IPS-20b (cell line): ENCODE data around the gene KCTD4.

ENCODE experiments used
- H3K27ac ChIP-seq: one replicate; pipeline ENCODE4 v1.5.1; 2013; ENCODE audit warnings: low read length
- H3K27me3 ChIP-seq: 2 replicates; pipeline ENCODE4 v1.6.1; 2013; ENCODE audit warnings: mild to moderate bottlenecking, low read length, inconsistent platforms; ENCODE audit not compliant: insufficient read depth
- H3K36me3 ChIP-seq: 2 replicates; pipeline ENCODE4 v1.6.1; 2013; ENCODE audit warnings: low read depth, mild to moderate bottlenecking, inconsistent platforms, low read length, moderate library complexity; ENCODE audit not compliant: insufficient read depth
- H3K4me1 ChIP-seq: 2 replicates; pipeline ENCODE4 v1.6.1; 2013; ENCODE audit warnings: mild to moderate bottlenecking, control low read depth, inconsistent platforms, low read length, moderate library complexity; ENCODE audit not compliant: insufficient read depth
- H3K4me3 ChIP-seq: 2 replicates; pipeline ENCODE4 v1.5.1; 2013; ENCODE audit warnings: mild to moderate bottlenecking, low read length, inconsistent platforms
- H3K9ac ChIP-seq: 2 replicates; pipeline ENCODE4 v1.6.1; 2013; ENCODE audit warnings: low read depth, mild to moderate bottlenecking, inconsistent platforms, low read length, moderate library complexity
- H3K9me3 ChIP-seq: 2 replicates; pipeline ENCODE4 v1.6.1; 2013; ENCODE audit warnings: mild to moderate bottlenecking, low read depth, low read length, inconsistent platforms; ENCODE audit not compliant: insufficient read depth

Gene KCTD4

DNA sequence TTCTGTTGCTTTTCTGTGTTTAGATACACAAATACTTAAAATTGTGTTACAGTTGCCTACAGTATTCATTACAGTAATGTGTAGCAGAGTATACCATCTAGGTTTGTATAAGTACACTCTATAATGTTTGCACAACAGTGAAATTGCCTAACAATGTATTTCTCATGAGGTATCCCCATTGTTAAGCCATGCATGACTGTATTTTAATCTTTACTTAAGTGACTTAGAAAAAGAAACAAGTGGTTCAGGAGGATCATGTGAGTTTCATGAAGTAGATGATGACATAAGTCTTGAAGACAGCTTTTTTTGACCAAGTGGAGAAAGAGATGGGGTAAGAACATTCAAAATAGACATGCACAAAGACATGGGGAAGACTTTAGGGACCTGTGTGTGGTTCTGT, 8.4 kb upstream of the KCTD4 start:
- no peak overlapping the region for H3K4me3 ChIP-seq
- no peaks in the 10 kb centered on the region for H3K9me3 ChIP-seq
- no peak overlapping the region for H3K27ac ChIP-seq
- H3K36me3 ChIP-seq: peaks cover 23% of the 10 kb centered on the region; the same call in 1 of the 2 replicates
- no peaks in the 10 kb centered on the region for H3K4me1 ChIP-seq
- H3K9ac ChIP-seq: no peak overlapping the region
- no peaks in the 10 kb centered on the region for H3K27me3 ChIP-seq

DNA sequence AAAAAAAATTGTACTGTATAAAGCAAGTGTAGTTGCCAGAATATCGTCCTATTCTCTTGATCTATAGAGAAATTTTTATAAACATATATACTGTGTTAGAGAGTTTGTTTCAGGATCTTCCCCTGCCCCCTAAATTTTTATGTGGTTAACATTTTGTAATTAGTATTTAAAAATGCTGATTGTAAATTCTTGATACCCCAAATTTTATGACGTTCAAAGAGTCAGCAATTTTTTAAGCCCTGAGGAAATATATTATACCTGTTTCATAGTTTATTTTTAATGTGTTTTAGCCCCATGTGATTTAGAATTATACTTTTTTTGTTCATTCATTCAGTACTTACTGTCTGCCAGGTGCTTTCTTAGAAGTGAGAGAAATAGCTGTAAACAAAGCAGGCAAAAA, 7.3 kb upstream of the KCTD4 start:
- H3K27ac ChIP-seq: no peak overlapping the region
- no peaks in the 10 kb centered on the region for H3K4me1 ChIP-seq
- no peak overlapping the region for H3K9ac ChIP-seq
- no peaks in the 10 kb centered on the region for H3K9me3 ChIP-seq
- no peak overlapping the region for H3K4me3 ChIP-seq
- peaks cover 23% of the 10 kb centered on the region; the same call in 1 of the 2 replicates for H3K36me3 ChIP-seq
- H3K27me3 ChIP-seq: no peaks in the 10 kb centered on the region

DNA sequence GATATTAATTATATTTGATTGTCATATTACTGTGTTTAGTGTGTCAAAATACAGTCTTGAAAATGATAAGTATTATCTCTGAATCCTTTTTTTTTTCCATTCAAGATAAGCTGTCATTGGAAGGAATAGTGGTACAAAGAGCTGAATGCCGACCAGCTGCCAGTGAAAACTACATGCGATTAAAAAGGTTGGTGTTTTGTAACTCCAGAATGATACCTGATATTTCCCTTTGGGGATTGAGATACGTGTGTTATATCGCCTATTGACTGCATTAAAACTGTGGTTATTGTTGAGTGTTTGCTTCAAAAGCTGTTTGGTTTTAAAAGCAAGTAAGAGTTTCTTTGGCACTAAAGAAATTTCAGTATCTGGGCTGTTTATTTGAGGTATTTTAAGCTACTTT, 6.5 kb upstream of the KCTD4 start:
- Histone ChIP-seq H3K4me3 (no peak overlapping the region), H3K27me3 (no peaks in the 10 kb centered on the region), H3K27ac (no peak overlapping the region), H3K9me3 (no peaks in the 10 kb centered on the region), H3K36me3 (peaks cover 23% of the 10 kb centered on the region; the same call in 1 of the 2 replicates), H3K4me1 (no peaks in the 10 kb centered on the region), H3K9ac (no peak overlapping the region)

DNA sequence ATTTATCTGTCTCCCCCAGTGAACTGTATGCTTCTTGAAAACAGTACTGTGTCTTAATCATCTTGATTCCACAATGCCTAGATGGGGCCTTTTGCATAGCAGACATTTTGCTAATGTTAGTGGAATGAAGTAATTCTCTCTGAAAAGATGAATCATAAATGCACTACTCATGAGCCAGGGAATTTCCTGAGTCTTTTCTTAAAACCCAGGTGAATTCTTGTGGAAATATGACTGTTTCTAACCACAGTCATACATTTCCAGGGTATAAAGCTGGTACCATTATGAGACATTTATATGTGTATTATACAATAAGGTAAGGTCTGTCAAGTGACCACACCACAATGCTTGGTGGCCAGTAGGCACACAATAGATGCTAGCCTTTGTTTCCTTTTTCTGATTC, 5.5 kb upstream of the KCTD4 start:
- H3K9me3 ChIP-seq: no peaks in the 10 kb centered on the region
- no peak overlapping the region for H3K9ac ChIP-seq
- H3K27me3 ChIP-seq: no peaks in the 10 kb centered on the region
- H3K4me1 ChIP-seq: no peaks in the 10 kb centered on the region
- no peak overlapping the region for H3K27ac ChIP-seq
- H3K36me3 ChIP-seq: peaks cover 23% of the 10 kb centered on the region; the same call in 1 of the 2 replicates
- no peak overlapping the region for H3K4me3 ChIP-seq

DNA sequence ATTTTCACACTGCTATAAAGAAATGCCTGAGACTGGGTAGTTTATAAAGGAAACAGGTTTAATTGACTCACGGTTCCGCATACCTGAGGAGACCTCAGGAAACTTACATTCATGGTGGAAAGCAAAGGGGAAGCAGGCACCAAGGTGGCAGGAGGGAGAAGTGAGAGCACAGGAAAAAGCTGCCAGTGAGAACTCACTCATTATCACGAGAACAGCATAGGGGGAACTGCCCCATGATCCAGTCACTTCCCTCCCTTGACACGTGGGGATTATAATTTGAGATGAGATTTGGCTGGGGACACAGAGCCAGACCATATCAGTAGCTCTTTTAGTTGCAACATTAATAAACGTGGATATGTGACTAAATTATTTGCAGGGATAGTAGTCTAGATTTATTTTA, 4.3 kb upstream of the KCTD4 start:
- Histone ChIP-seq H3K36me3 (peaks cover 23% of the 10 kb centered on the region; the same call in 1 of the 2 replicates), H3K9me3 (no peaks in the 10 kb centered on the region), H3K27ac (no peak overlapping the region), H3K27me3 (no peaks in the 10 kb centered on the region), H3K9ac (no peak overlapping the region), H3K4me1 (peaks cover 6% of the 10 kb centered on the region), H3K4me3 (no peak overlapping the region)

DNA sequence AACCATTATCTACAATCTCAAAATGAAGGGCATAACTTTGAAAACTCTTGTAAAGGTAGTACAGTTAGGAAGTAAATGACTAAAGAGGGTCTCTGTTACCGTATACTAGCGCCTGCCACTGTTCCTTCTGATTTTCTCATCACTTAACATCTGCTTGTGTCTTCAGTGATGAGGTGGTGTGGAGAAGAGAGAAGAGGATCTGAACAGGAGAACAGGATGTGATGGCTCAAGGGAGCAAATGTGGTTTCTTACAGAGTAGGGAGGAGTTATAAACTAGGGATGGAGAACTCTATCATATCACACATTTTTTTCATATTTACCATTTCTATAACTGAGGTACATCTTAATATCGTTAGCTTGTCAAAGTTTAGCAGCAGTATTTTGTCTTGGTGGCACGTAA, 1.1 kb downstream of the KCTD4 start:
- no peak overlapping the region for H3K9ac ChIP-seq
- H3K27me3 ChIP-seq: no peaks in the 10 kb centered on the region
- H3K4me1 ChIP-seq: peaks cover 8% of the 10 kb centered on the region
- no peaks in the 10 kb centered on the region for H3K9me3 ChIP-seq
- no peaks in the 10 kb centered on the region for H3K36me3 ChIP-seq
- no peak overlapping the region for H3K4me3 ChIP-seq
- no peak overlapping the region for H3K27ac ChIP-seq

DNA sequence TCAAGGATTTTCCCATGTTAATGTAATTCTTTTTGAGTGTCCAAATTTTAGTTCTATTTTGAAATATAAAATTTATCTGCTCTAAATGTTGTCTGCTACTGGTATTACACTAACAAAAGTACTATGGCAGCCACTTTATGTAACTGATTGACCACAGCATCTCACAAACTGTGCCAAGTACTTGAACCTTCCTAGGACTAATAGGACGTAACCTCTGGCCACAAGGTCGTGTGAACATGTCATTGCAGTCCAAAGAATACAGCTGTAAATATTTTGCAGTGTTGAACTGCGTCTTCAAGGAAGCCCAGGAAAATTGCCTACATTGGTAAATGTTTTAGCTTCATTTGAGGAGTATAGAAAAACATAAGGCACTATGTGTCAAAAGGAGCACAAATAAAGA, 1.9 kb downstream of the KCTD4 start:
- no peak overlapping the region for H3K9ac ChIP-seq
- H3K4me3 ChIP-seq: no peak overlapping the region
- no peaks in the 10 kb centered on the region for H3K27me3 ChIP-seq
- H3K4me1 ChIP-seq: peaks cover 14% of the 10 kb centered on the region
- no peaks in the 10 kb centered on the region for H3K36me3 ChIP-seq
- no peaks in the 10 kb centered on the region for H3K9me3 ChIP-seq
- no peak overlapping the region for H3K27ac ChIP-seq

DNA sequence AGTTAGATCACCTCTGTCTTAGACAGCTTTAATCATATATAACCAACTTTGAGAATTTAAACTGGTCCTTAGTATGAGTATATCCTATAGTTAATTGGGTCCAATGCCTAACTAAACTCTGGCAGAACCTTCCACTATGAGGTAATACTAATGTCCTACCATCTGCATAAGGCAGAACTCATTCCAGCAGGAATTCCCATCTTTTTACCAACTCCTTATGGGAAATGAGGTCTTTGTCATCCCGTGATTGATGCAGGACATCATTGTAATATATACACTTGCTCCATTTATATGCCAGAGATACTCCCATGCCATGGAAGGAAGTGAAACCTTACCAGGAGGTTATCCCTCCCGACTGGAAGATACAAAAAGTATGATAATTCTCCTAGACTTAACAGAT, 2.8 kb downstream of the KCTD4 start:
- no peak overlapping the region for H3K4me3 ChIP-seq
- no peak overlapping the region for H3K27ac ChIP-seq
- H3K27me3 ChIP-seq: no peaks in the 10 kb centered on the region
- peaks cover 14% of the 10 kb centered on the region for H3K4me1 ChIP-seq
- no peaks in the 10 kb centered on the region for H3K36me3 ChIP-seq
- no peaks in the 10 kb centered on the region for H3K9me3 ChIP-seq
- H3K9ac ChIP-seq: no peak overlapping the region

DNA sequence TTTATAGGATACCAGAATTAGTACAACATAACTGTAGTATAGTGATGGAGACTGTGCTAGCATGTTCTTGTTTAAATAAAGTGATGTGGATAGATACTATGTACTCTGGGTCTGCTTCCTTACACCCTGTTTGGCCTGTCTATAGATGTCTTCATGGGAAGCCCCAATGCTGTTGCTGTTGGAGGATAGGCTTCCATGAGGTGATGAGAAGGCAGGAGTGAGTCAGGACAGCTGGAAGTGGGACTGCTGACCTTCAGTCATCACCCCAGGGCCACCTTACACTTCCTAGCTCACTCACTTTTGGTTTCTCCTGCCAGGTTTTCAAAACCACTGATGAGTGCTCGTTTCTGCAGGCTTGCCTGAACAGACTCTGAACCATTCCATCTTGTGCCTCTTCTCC, 4.2 kb downstream of the KCTD4 start:
- no peaks in the 10 kb centered on the region for H3K27me3 ChIP-seq
- H3K9me3 ChIP-seq: no peaks in the 10 kb centered on the region
- H3K36me3 ChIP-seq: no peaks in the 10 kb centered on the region
- H3K9ac ChIP-seq: no peak overlapping the region
- peaks cover 14% of the 10 kb centered on the region for H3K4me1 ChIP-seq
- H3K27ac ChIP-seq: no peak overlapping the region
- no peak overlapping the region for H3K4me3 ChIP-seq

DNA sequence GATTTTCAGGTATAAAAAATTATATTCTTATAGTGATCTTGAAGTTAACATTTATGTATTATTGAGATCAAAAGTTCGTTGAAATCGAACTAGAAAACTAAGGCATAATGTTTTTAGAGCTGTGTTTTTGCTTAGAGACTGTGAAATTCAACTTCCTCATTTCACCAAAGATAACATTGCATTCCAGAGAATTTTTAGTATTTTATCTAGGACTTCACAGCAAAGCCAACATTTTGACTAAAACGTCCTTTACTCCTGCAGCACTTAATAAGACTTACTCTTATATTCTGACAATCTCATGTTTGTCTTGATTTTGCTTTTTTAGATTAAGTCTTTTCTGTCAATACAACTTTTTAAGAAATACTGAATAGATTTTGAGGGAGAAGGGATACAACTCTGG, 4.7 kb downstream of the KCTD4 start:
- H3K4me3 ChIP-seq: no peak overlapping the region
- peaks cover 14% of the 10 kb centered on the region for H3K4me1 ChIP-seq
- H3K36me3 ChIP-seq: no peaks in the 10 kb centered on the region
- no peaks in the 10 kb centered on the region for H3K9me3 ChIP-seq
- no peak overlapping the region for H3K9ac ChIP-seq
- H3K27ac ChIP-seq: no peak overlapping the region
- no peaks in the 10 kb centered on the region for H3K27me3 ChIP-seq

DNA sequence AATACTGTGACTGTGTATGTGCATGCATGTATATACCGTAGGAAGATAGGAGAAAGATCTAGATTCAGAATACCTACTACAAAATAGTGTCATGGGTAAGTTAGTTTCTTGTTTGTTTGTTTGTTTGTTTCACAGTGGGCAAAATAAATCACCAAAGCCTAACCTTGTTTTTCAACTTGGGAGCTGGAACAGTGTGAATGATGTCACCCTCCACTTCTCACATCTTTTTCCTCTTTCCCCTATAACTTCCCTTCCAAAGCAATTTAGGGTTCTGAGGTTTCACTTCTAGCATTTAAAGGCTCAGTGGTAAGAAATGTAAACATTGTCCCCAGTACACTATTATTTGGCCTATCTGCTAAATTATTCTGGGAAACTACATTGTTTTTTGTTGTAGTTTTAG, 5.4 kb downstream of the KCTD4 start:
- no peak overlapping the region for H3K27ac ChIP-seq
- H3K9me3 ChIP-seq: no peaks in the 10 kb centered on the region
- no peak overlapping the region for H3K4me3 ChIP-seq
- no peaks in the 10 kb centered on the region for H3K27me3 ChIP-seq
- peaks cover 10% of the 10 kb centered on the region for H3K4me1 ChIP-seq
- no peaks in the 10 kb centered on the region for H3K36me3 ChIP-seq
- no peak overlapping the region for H3K9ac ChIP-seq

DNA sequence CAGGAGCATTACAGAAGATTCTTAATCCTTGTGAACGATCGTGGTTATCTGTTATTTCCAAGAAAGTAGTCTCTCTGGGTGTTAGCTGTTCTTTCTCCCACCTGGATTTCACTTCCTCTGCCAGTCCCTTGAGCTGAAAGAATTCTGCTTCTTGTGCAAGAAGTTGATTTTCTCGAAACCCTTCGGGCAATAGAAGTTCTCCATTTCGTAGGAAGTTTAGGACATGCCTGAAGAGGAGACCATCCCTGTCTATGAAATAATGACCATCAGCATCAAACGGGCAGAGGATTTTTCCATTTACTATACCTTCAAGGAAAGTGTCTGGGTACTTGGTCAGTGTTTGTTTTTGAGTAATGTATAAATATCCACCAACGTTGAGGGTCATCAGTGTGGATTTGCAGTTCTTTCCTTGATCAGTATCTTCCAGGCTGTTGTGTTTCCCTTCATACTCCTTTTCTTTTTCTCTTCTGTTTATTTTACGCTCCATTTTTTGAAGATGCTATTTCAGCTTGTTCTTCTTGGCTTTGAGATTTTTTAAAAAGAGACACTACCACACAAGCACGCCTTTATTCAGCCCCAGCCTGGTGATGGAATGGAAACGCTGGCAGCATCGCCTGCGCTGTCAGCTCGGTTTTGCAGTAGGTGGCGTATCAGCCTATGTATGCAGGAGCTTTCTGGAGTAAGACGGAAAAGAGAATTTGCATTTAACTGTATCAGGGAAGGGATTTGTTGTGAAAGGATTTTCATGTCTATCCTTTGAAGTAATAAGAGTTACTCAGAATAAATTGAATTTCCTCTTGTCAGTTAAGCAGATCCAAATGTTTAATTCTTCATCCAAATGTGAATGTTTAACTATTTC, 6.5 kb downstream of the KCTD4 start:
- no peaks in the 10 kb centered on the region for H3K27me3 ChIP-seq
- no peak overlapping the region for H3K4me3 ChIP-seq
- no peak overlapping the region for H3K27ac ChIP-seq
- H3K9me3 ChIP-seq: no peaks in the 10 kb centered on the region
- no peaks in the 10 kb centered on the region for H3K36me3 ChIP-seq
- H3K4me1 ChIP-seq: peaks cover 8% of the 10 kb centered on the region
- no peak overlapping the region for H3K9ac ChIP-seq
